Suprapubic skin (tissue), 4 donors: ENCODE data around the gene NSG1.

Experiments
- EP300 ChIP-seq: sonication (generic); formaldehyde crosslinking; IDR thresholded peaks from one replicate; pipeline ENCODE4 v1.6.1; 2017; ENCODE audit warnings: antibody characterized with exemption
- POLR2A ChIP-seq, 2 donors: fragments of 450-650 bp; IDR thresholded peaks; one replicate each; pipeline ENCODE4 v1.6.1; 2017; ENCODE audit warnings: antibody characterized with exemption in 2 of 2, mild to moderate bottlenecking in 2 of 2, moderate library complexity in 2 of 2
- POLR2AphosphoS5 ChIP-seq, 3 donors: sonication (generic); formaldehyde crosslinking; IDR thresholded peaks; one replicate each; pipeline ENCODE4 v1.6.1; 2017; ENCODE audit warnings: antibody characterized with exemption in 3 of 3
- TF ChIP-seq, protein P1 (sequence below), 2 donors: fragments of 200-600 bp in 1 of 2; fragments of 450-650 bp in 1 of 2; sonication (generic) in 1 of 2; IDR thresholded peaks; one replicate each; pipeline ENCODE4 v1.5.1; 2016 to 2019; ENCODE audit warnings: antibody characterized with exemption in 2 of 2, mild to moderate bottlenecking in 1 of 2, moderate library complexity in 1 of 2

DNA sequence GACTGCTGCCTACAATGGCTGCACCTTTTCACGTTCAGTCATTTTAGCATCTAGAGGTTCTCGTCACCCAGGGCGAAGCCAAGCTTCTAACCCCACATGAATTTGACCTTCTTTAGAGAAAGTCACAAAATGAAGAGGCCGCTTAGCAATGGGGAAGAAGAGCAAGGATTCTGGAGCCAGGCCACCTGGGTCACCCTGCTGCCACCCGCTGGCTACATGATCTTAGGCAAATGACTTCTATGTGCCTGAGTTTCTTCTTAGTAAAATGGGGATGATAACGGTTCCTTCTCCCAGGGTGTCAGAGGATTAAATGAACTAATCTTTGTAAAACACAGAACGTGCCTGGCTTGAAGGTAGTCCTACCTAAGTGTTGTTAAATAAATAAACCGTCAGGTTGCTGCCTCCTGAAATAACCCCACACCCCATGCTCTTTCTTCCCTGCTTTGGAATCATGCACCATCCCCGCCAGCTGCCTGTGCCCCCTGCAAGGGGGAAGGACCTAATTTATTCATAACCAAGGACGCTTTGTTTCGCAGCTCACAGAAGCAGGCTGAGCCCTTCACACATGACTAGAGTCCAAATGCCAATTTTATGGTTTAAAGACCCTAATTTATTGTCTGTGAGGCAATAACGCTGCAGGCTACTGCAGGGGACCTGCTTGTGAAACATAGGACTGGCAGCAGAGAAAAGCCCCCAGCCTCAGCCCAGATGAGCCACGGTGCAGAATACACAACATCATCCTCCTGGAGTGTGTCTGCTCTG is 28.6 kb upstream of the NSG1 start:
- TF ChIP-seq, protein P1, sequence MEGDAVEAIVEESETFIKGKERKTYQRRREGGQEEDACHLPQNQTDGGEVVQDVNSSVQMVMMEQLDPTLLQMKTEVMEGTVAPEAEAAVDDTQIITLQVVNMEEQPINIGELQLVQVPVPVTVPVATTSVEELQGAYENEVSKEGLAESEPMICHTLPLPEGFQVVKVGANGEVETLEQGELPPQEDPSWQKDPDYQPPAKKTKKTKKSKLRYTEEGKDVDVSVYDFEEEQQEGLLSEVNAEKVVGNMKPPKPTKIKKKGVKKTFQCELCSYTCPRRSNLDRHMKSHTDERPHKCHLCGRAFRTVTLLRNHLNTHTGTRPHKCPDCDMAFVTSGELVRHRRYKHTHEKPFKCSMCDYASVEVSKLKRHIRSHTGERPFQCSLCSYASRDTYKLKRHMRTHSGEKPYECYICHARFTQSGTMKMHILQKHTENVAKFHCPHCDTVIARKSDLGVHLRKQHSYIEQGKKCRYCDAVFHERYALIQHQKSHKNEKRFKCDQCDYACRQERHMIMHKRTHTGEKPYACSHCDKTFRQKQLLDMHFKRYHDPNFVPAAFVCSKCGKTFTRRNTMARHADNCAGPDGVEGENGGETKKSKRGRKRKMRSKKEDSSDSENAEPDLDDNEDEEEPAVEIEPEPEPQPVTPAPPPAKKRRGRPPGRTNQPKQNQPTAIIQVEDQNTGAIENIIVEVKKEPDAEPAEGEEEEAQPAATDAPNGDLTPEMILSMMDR (IDR thresholded peaks at IDR 0.05) = no peak
- TF ChIP-seq EP300 (no peak), POLR2A (IDR thresholded peaks at IDR 0.05) (no peak), POLR2AphosphoS5 (IDR thresholded peaks at IDR 0.05) (no peak)
